ENCODE data around the gene FADD. TPM values are rescaled to one million over a fixed set of nuclear protein-coding genes. Genes with fewer than 3 reads are reported as not detected.

Gene FADD
- total RNA-seq, 4 donors from 2014 or later, result 17.0 to 26.6 (median 21.9) TPM

- TF ChIP-seq POLR2A (IDR thresholded peaks at IDR 0.05), result no peak
- TF ChIP-seq, protein P1, sequence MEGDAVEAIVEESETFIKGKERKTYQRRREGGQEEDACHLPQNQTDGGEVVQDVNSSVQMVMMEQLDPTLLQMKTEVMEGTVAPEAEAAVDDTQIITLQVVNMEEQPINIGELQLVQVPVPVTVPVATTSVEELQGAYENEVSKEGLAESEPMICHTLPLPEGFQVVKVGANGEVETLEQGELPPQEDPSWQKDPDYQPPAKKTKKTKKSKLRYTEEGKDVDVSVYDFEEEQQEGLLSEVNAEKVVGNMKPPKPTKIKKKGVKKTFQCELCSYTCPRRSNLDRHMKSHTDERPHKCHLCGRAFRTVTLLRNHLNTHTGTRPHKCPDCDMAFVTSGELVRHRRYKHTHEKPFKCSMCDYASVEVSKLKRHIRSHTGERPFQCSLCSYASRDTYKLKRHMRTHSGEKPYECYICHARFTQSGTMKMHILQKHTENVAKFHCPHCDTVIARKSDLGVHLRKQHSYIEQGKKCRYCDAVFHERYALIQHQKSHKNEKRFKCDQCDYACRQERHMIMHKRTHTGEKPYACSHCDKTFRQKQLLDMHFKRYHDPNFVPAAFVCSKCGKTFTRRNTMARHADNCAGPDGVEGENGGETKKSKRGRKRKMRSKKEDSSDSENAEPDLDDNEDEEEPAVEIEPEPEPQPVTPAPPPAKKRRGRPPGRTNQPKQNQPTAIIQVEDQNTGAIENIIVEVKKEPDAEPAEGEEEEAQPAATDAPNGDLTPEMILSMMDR (IDR thresholded peaks at IDR 0.05), result no peak
- no peak for TF ChIP-seq EP300 (IDR thresholded peaks at IDR 0.05)
- no peak for TF ChIP-seq POLR2AphosphoS5 (IDR thresholded peaks at IDR 0.05)
Measured at GRCh38 chr11:70230840-70231710, 28.0 kb downstream of the FADD start.

GRCh38 chr11:70233034-70233433 is 29.9 kb downstream of the FADD start:
- H3K27me3 ChIP-seq, result no peaks in the 10 kb centered on the region
- H3K36me3 ChIP-seq, result no peaks in the 10 kb centered on the region
- TF ChIP-seq, protein P1 (IDR thresholded peaks at IDR 0.05), result no peak
- TF ChIP-seq POLR2A (IDR thresholded peaks at IDR 0.05) (no peak), EP300 (IDR thresholded peaks at IDR 0.05) (no peak), POLR2AphosphoS5 (IDR thresholded peaks at IDR 0.05) (no peak)
- H3K9me3 ChIP-seq, result no peaks in the 10 kb centered on the region
- H3K4me3 ChIP-seq, result no peak overlapping the region
- no peaks in the 10 kb centered on the region for H3K4me1 ChIP-seq
- ATAC-seq, result no peak
- no peak overlapping the region for H3K27ac ChIP-seq

More at GRCh38 chr11:70230840-70231710, 28.0 kb downstream of the FADD start:
- no peak overlapping the region for H3K4me3 ChIP-seq
- ATAC-seq, result no peak
- no peaks in the 10 kb centered on the region for H3K36me3 ChIP-seq
- 0 to 71% methylated on average over 1 to 6 of the region's 22 CpGs for WGBS, 2 donors (ENCODE audit: low coverage in 1 of 2)
- H3K27ac ChIP-seq, result no peak overlapping the region
- no peaks in the 10 kb centered on the region for H3K9me3 ChIP-seq
- H3K4me1 ChIP-seq, result no peaks in the 10 kb centered on the region
- no peaks in the 10 kb centered on the region for H3K27me3 ChIP-seq

DNA sequence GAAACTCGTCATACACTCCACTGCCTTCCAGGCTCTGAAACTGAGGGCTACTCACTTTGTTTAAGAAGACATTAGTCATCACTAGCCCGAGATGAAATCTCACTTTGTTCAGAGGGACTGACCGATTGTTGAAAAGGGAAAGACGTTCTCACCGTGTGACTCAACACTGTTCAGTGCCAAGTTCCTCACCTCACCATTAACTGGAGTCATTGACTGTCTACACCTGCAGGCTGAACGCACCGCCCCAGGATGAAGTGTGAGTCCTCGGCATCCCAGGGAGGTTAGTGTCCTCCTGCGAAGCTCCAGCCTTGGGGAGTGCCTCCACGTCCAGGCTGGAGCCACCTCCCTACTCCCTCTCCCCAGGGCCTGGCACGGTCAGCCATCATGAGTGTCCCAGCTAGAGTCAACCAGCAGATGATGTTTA is 30.4 kb downstream of the FADD start:
- Histone ChIP-seq H3K4me3 (no peak overlapping the region), H3K27me3 (no peaks in the 10 kb centered on the region), H3K36me3 (no peaks in the 10 kb centered on the region), H3K9me3 (no peaks in the 10 kb centered on the region), H3K27ac (no peak overlapping the region), H3K4me1 (no peaks in the 10 kb centered on the region)
- TF ChIP-seq POLR2A (IDR thresholded peaks at IDR 0.05), result no peak
- TF ChIP-seq POLR2AphosphoS5 (IDR thresholded peaks at IDR 0.05), result no peak
- TF ChIP-seq EP300 (IDR thresholded peaks at IDR 0.05), result no peak
- TF ChIP-seq, protein P1 (IDR thresholded peaks at IDR 0.05), result no peak
- 25 to 47% methylated on average over 4 to 8 of the region's 11 CpGs for WGBS, 2 donors (ENCODE audit: low coverage in 1 of 2)
- ATAC-seq, result no peak

DNA sequence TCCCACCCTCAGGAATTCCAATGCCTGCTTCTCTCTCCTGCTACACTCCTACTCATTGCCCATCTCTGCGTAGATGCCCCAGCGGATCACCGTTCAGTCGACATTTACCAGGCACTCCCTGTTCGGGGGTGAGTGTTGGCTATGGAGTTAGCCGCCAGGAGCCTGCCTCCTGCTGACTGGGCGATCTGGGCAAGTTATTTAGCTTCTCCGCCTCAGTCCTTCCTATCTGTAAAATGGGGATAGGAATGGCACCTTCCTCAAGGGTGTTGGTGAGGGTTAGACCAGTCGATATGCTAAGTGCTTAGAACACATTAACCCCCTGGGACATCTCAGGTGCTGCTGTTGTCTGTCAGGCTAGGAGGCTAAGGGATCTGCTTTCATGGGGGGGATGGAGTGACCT is 30.9 kb downstream of the FADD start:
- no peak for ATAC-seq
- 98% methylated on average over 9 of the region's 9 CpGs; no CpG with 5 or more reads in 1 of the 2 donors for WGBS, 2 donors (ENCODE audit: low coverage in 1 of 2)
- no peak overlapping the region for H3K27ac ChIP-seq

More for the DNA sequence above, 30.9 kb downstream of the FADD start:
- TF ChIP-seq POLR2A (IDR thresholded peaks at IDR 0.05) (no peak), EP300 (IDR thresholded peaks at IDR 0.05) (no peak), POLR2AphosphoS5 (IDR thresholded peaks at IDR 0.05) (no peak)
- TF ChIP-seq, protein P1 (IDR thresholded peaks at IDR 0.05), result no peak
- Histone ChIP-seq H3K9me3 (no peaks in the 10 kb centered on the region), H3K36me3 (no peaks in the 10 kb centered on the region), H3K4me3 (no peak overlapping the region), H3K4me1 (no peaks in the 10 kb centered on the region), H3K27me3 (no peaks in the 10 kb centered on the region)

Measured in gastroesophageal sphincter (tissue), 4 donors.